ENCODE results near the gene F5. TPM values are rescaled to one million over a fixed set of nuclear protein-coding genes. Genes with fewer than 3 reads are reported as not detected.
A peak's percentile ranks its signal among the peaks of the same experiment; 100 is the strongest.

Gene F5
- total and polyA plus RNA-seq, 9 of the 15 experiments (the other 6 are each of a cell fraction or from before 2014, with no cell fraction given): 0.03 to 0.13 TPM; not detected in 7

DNA sequence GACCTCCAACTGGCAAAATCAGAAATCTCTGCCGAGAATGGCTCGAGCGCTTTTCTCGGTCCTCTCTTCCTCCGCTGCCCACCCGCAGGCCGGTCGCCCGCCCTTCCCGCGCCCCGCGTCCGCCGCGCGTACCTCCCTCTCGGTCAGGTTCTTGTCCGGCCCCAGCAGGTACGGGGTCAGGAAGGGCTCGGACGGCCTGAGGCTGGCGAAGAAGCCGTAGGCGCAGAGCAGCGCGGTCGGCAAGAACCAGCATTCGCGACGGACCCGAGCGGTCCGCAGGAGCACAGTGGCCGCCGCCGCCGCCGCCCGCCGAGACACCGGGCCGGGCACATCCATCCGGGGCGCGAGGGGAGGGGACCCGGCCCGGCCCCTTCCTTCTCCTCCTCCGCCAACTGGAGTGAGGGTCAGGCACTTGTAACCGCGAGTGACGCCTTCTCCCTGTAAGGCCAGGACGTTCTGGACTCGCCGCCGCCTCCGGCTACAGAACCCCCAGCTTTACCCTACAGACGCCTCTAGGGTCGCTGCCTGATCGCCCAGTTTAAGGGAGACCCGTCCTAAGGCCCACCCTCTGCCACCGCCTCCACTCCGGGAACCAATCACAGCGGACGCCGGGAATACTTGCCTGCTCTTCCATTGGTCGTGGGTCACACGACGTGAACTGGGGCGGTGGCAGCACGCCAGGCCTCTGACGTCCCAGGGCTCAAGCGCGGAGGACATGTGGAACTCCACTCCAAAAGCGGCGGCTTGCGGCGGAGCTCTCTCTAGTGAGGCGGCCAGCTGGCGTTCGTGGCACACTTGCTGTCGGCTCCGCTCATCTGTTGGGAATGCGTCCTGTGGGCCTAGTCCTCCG, 100.6 kb downstream of the F5 start, which contains the start of gene SLC19A2 (continued):
- TF ChIP-seq, protein P1, sequence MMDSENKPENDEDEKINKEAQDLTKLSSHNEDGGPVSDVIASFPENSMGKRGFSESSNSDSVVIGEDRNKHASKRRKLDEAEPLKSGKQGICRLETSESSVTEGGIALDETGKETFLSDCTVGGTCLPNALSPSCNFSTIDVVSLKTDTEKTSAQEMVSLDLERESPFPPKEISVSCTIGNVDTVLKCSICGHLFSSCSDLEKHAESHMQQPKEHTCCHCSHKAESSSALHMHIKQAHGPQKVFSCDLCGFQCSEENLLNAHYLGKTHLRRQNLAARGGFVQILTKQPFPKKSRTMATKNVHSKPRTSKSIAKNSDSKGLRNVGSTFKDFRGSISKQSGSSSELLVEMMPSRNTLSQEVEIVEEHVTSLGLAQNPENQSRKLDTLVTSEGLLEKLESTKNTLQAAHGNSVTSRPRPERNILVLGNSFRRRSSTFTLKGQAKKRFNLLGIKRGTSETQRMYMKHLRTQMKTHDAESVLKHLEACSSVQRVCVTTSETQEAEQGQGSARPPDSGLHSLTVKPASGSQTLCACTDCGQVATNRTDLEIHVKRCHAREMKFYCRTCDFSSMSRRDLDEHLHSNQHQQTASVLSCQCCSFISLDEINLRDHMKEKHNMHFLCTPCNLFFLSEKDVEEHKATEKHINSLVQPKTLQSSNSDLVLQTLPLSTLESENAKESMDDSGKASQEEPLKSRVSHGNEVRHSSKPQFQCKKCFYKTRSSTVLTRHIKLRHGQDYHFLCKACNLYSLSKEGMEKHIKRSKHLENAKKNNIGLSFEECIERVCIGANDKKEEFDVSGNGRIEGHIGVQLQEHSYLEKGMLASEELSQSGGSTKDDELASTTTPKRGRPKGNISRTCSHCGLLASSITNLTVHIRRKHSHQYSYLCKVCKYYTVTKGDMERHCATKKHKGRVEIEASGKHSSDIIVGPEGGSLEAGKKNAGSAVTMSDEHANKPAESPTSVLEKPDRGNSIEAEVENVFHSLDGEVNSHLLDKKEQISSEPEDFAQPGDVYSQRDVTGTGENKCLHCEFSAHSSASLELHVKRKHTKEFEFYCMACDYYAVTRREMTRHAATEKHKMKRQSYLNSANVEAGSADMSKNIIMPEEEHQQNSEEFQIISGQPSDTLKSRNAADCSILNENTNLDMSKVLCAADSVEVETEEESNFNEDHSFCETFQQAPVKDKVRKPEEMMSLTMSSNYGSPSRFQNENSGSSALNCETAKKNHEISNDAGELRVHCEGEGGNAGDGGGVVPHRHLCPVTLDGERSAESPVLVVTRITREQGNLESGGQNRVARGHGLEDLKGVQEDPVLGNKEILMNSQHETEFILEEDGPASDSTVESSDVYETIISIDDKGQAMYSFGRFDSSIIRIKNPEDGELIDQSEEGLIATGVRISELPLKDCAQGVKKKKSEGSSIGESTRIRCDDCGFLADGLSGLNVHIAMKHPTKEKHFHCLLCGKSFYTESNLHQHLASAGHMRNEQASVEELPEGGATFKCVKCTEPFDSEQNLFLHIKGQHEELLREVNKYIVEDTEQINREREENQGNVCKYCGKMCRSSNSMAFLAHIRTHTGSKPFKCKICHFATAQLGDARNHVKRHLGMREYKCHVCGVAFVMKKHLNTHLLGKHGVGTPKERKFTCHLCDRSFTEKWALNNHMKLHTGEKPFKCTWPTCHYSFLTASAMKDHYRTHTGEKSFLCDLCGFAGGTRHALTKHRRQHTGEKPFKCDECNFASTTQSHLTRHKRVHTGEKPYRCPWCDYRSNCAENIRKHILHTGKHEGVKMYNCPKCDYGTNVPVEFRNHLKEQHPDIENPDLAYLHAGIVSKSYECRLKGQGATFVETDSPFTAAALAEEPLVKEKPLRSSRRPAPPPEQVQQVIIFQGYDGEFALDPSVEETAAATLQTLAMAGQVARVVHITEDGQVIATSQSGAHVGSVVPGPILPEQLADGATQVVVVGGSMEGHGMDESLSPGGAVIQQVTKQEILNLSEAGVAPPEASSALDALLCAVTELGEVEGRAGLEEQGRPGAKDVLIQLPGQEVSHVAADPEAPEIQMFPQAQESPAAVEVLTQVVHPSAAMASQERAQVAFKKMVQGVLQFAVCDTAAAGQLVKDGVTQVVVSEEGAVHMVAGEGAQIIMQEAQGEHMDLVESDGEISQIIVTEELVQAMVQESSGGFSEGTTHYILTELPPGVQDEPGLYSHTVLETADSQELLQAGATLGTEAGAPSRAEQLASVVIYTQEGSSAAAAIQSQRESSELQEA (IDR thresholded peaks at IDR 0.05; ENCODE audit: low read depth): no peak
- TF ChIP-seq ZSCAN29 (IDR thresholded peaks at IDR 0.05) (0 out of 2 replicates have a peak, but pooled peaks have one; percentile 31), SMAD1 (IDR thresholded peaks at IDR 0.05; ENCODE audit: low read depth, low read length, partially characterized antibody) (peak; percentile 65), SMC3 (conservative IDR thresholded peaks at IDR 0.05; ENCODE audit: insufficient read depth, low read depth, low read length) (0 out of 2 replicates have a peak, but pooled peaks have one; percentile 10), ZNF408 (CRISPR knock-in tag; IDR thresholded peaks at IDR 0.05; ENCODE audit: low read depth) (no peak), ZC3H4 (CRISPR knock-in tag; IDR thresholded peaks at IDR 0.05; ENCODE audit: borderline replicate concordance) (no peak; the same call in 1 of the 2 replicates), ZNF695 (CRISPR knock-in tag; IDR thresholded peaks at IDR 0.05) (no peak), SREBF1 (IDR thresholded peaks at IDR 0.05; ENCODE audit: borderline replicate concordance, low read depth, low read length) (peak; percentile 28; the same call in 1 of the 2 replicates)
- TF ChIP-seq, protein P2, sequence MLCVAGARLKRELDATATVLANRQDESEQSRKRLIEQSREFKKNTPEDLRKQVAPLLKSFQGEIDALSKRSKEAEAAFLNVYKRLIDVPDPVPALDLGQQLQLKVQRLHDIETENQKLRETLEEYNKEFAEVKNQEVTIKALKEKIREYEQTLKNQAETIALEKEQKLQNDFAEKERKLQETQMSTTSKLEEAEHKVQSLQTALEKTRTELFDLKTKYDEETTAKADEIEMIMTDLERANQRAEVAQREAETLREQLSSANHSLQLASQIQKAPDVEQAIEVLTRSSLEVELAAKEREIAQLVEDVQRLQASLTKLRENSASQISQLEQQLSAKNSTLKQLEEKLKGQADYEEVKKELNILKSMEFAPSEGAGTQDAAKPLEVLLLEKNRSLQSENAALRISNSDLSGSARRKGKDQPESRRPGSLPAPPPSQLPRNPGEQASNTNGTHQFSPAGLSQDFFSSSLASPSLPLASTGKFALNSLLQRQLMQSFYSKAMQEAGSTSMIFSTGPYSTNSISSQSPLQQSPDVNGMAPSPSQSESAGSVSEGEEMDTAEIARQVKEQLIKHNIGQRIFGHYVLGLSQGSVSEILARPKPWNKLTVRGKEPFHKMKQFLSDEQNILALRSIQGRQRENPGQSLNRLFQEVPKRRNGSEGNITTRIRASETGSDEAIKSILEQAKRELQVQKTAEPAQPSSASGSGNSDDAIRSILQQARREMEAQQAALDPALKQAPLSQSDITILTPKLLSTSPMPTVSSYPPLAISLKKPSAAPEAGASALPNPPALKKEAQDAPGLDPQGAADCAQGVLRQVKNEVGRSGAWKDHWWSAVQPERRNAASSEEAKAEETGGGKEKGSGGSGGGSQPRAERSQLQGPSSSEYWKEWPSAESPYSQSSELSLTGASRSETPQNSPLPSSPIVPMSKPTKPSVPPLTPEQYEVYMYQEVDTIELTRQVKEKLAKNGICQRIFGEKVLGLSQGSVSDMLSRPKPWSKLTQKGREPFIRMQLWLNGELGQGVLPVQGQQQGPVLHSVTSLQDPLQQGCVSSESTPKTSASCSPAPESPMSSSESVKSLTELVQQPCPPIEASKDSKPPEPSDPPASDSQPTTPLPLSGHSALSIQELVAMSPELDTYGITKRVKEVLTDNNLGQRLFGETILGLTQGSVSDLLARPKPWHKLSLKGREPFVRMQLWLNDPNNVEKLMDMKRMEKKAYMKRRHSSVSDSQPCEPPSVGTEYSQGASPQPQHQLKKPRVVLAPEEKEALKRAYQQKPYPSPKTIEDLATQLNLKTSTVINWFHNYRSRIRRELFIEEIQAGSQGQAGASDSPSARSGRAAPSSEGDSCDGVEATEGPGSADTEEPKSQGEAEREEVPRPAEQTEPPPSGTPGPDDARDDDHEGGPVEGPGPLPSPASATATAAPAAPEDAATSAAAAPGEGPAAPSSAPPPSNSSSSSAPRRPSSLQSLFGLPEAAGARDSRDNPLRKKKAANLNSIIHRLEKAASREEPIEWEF (CRISPR knock-in tag; IDR thresholded peaks at IDR 0.05): no peak
